ENCODE results near the gene KCP.

KCP gene

GRCh38 chr7:128885370-128886187 lies 24.9 kb downstream of the KCP start:
- DNase-seq: no peak

GRCh38 chr7:128884561-128885369 lies 25.7 kb downstream of the KCP start:
- no peak for DNase-seq

- DNase-seq: peak; percentile 41
Observed at GRCh38 chr7:128883622-128884448, 26.7 kb downstream of the KCP start.

- DNase-seq: no peak
Observed at GRCh38 chr7:128882134-128882533, 28.4 kb downstream of the KCP start.

GRCh38 chr7:128881458-128882125 lies 28.9 kb downstream of the KCP start:
- DNase-seq: no peak

GRCh38 chr7:128880791-128881457 lies 29.6 kb downstream of the KCP start:
- no peak for DNase-seq

- peak; percentile 26 for DNase-seq
Observed at GRCh38 chr7:128879939-128880746, 30.4 kb downstream of the KCP start.

GRCh38 chr7:128879461-128879938 lies 31.0 kb downstream of the KCP start:
- no peak for DNase-seq

GRCh38 chr7:128878226-128879105 lies 32.0 kb downstream of the KCP start:
- no peak for DNase-seq

GRCh38 chr7:128877756-128878120 lies 32.8 kb downstream of the KCP start:
- DNase-seq: no peak

GRCh38 chr7:128876978-128877755 lies 33.3 kb downstream of the KCP start:
- DNase-seq: no peak

- DNase-seq: no peak
Observed at GRCh38 chr7:128876586-128876977, 33.9 kb downstream of the KCP start.

GRCh38 chr7:128876127-128876526 lies 34.4 kb downstream of the KCP start:
- DNase-seq: no peak

- DNase-seq: no peak
Observed at GRCh38 chr7:128875523-128875948, 35.0 kb downstream of the KCP start.

GRCh38 chr7:128874140-128875031 lies 36.1 kb downstream of the KCP start:
- DNase-seq: no peak

- no peak for DNase-seq
Observed at GRCh38 chr7:128873234-128873633, 37.3 kb downstream of the KCP start.

GRCh38 chr7:128872394-128872824 lies 38.1 kb downstream of the KCP start:
- DNase-seq: no peak

- DNase-seq: no peak
Observed at GRCh38 chr7:128871050-128871449, 39.5 kb downstream of the KCP start.
